Daoy (cell line): ENCODE results near the gene HNRNPC. TPM values are rescaled to one million over a fixed set of nuclear protein-coding genes. Genes with fewer than 3 reads are reported as not detected.
"Not testable (repeated sequence)": the region's sequence is repeated elsewhere in the genome, so short reads cannot be mapped to it uniquely, and the experiment has no call there.

Source experiments
- DNase-seq: peaks from one replicate; pipeline ENCODE4 v3.0.0-alpha.2; 2015; ENCODE audit warnings: low read depth
- total RNA-seq: library from RNA; depleted of rRNA; stranded (reverse); fragments of >200 nt; shearing (Covaris generic); gene quantifications from 2 replicates; pipeline ENCODE4 v1.2.3, GENCODE V29; 2014; rRNA removed

The HNRNPC gene
- 1,331 and 1,352 TPM in 2 replicates for total RNA-seq

GRCh38 chr14:21269252-21270046 is at the start of gene HNRNPC:
TSS of gene HNRNPC (minus strand) at chr14:21269442. CDS start at chr14:21234193, 35,249 bp downstream.
- DNase-seq: peak; percentile 100

GRCh38 chr14:21317398-21317797 is 48.2 kb upstream of the HNRNPC start:
- no peak for DNase-seq

DNA sequence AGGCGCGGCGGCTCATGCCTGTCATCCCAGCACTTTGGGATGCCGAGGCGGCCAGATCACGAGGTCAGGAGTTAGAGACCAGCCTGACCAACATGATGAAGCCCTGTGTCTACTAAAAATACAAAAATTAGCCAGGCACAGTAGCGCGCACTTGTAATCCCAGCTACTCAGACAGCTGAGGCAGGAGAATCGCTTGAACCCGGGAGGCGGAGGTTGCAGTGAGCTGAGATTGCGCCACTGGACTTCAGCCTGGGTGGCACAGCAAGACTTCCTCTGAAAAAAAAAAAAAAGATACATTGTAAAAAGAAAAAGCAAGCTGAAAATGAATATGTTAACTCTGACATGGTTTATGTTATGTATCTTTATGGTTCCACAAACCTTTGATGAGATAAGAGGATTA is 44.3 kb upstream of the HNRNPC start:
- no peak for DNase-seq

- DNase-seq: no peak
These were observed 42.4 kb upstream of the HNRNPC start for GRCh38 chr14:21311614-21312013.

GRCh38 chr14:21309956-21310355 is 40.7 kb upstream of the HNRNPC start:
- DNase-seq: no peak

DNA sequence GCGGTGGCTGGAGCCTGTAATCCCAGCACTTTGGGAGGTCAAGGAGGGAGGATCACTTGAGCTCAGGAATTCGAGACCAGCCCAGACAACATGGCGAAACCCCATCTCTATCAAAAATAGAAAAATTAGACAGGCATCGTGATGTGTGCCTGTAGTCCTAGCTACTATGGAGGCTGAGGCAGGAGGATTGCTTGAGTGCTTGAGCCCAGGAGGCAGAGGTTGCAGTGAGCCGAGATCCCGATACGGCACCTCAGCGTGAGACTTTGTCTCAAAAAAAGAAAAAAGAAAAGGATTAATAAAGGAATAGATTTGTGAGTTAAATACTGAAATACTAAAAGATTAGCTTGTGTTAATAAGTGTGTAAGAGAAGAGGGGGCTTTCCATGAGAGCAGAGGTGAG is 40.0 kb upstream of the HNRNPC start:
- no peak for DNase-seq

GRCh38 chr14:21308479-21309237 is 39.4 kb upstream of the HNRNPC start:
- DNase-seq: peak; percentile 90

- no peak for DNase-seq
These were observed 38.9 kb upstream of the HNRNPC start for GRCh38 chr14:21308132-21308478.

GRCh38 chr14:21307637-21308036 is 38.4 kb upstream of the HNRNPC start:
- DNase-seq: no peak

DNA sequence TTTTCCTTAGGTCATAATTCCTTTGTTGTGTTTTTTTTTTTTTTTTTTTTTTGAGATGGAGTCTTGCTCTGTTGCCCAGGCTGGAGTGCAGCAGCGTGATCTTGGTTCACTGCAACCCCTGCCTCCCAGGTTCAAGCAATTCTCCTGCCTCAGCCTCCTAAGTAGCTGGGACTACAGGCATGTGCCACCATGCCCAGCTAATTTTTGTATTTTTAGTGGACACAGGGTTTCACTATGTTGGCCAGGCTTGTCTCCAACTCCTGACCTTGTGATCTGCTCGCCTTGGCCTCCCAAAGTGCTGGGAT is 33.5 kb upstream of the HNRNPC start:
- not testable (repeated sequence) for DNase-seq

GRCh38 chr14:21302013-21302835 is 33.0 kb upstream of the HNRNPC start:
- no peak for DNase-seq

DNA sequence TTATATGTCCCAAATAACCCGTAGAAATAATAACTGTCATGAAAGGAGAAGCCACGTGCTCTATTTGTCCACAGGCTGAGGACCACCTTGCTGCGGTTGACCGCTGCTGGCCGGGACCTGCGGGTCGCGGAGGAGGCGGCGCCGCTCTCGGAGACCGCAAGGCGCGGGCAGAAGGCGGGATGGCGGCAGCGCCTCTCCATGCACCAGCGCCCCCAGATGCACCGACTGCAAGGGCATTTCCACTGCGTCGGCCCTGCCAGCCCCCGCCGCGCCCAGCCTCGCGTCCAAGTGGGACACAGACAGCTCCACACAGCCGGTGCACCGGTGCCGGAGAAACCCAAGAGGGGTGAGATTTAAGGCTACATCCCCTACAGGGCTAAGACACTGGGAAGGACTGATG is 31.6 kb upstream of the HNRNPC start:
- DNase-seq: peak; percentile 39

DNA sequence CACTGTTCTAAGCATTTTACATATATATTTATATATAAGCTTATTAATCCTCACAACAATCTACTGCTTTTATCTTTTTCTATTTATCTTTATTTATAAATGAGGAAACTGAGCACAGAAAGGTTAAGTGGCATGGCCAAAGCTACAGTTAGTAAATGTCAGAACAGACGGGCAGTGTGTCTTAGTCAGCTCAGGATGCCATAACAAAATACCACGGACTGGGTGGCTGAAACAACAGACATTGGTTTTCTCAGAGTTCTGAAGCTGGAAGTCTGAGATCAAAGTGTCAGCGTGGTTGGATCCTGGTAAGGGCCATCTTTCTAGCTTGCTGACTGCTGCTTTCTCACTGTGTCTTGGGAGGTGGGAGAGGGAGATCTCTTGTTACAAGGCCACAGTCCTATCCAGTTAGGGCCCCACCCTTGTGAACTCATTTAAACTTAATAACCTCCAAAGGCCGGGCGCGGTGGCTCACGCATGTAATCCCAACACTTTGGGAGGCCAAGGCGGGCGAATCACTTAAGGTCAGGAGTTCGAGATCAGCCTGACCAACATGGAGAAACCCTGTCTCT is 30.4 kb upstream of the HNRNPC start:
- peak; percentile 32 for DNase-seq

GRCh38 chr14:21298358-21298757 is 29.1 kb upstream of the HNRNPC start:
- no peak for DNase-seq

GRCh38 chr14:21294026-21294425 is 24.8 kb upstream of the HNRNPC start:
- DNase-seq: not testable (repeated sequence)

GRCh38 chr14:21287168-21287567 is 17.9 kb upstream of the HNRNPC start:
- DNase-seq: no peak

DNA sequence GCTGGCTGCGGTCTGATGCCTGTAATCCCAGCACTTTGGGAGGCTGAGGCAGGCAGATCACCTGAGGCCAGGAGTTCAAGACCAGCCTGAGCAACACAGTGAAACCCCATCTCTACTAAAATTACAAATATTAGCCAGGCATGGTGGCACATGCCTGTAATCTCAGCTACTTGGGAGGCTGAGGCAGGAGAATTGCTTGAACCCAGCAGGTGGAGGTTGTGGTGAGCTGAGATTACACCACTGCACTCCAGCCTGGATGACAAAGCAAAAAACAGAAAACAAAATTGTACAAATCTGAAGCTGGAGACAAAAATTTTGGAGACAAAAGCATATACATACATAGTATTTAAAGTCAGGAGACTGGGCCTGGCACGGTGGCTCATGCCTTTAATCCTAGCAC is 17.3 kb upstream of the HNRNPC start:
- not testable (repeated sequence) for DNase-seq

- DNase-seq: not testable (repeated sequence)
These were observed 12.7 kb upstream of the HNRNPC start for GRCh38 chr14:21281917-21282316.

DNA sequence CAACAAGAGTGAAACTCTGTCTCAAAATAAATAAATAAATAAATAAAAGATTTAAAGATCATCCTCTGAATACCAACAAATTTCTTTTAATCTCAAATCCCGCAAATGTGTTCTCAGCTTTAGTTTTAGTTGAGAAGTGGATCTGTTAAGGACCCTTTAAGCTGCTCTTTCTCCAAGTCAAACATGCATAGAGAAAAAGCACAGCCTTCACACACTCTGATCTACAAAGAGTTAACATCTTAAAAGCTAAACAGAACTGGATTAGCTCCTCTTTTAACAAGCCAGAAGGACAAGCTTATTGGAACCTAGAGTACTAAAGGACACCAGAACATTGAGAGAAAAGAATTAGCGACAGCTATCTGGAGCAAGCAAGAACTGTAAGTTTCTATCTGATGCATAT is 10.5 kb upstream of the HNRNPC start, which contains the start of gene RPGRIP1:
Gene RPGRIP1, plus strand, starts transcription at position 301 of the 400 bp plus-strand sequence. CDS start 7,894 bp downstream, outside the sequence.
- no peak for DNase-seq

- peak; percentile 51 for DNase-seq
These were observed 9.4 kb upstream of the HNRNPC start for GRCh38 chr14:21278632-21279031.

DNA sequence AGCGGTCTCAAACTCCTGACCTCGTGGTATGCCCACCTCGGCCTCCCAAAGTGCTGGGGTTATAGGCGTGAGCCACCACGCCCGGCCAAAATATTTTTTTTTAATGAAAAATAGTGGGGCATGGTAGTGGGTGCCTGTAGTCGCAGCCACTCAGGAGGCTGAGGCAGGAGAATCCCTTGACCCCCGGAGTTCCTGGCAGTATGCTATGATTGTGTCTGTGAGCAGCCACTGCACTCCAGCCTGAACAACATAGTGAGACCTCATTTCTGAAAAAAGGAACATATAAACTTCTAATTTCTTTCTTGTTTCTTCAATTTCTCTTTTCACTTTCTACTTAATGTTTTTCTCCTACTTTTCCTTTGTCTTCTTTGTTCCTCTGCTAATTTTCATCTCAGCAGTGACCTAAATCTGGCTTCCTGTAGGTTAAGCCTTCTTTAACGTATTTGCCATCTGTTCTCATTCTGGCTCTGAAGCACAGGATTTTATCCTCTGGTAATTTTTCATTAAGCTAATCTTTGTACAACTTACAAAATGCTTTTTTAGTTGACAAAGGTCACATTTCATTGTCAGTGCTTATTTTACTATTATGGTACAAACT is 6.1 kb upstream of the HNRNPC start:
- DNase-seq: no peak
